Effector memory CD8-positive, alpha-beta T cell (primary cell): Measurements from ENCODE around the gene PI4K2A.
"Not testable (repeated sequence)": the region's sequence is repeated elsewhere in the genome, so short reads cannot be mapped to it uniquely, and the experiment has no call there.

Source experiments
- ATAC-seq: fragments of 150-1000 bp; cut with Tn5 transposase; replicated peaks from 2 replicates; pipeline ENCODE4 v1.10.0; 2021; ENCODE audit warnings: mild to moderate bottlenecking, moderate library complexity
- DNase-seq, 3 experiments: peaks; one replicate each; pipeline ENCODE4 v3.0.0; 2021
- H3K27ac Mint-ChIP-seq, 2 donors: one replicate each; pipeline ENCODE4 v1.8.0; 2022; ENCODE audit warnings: mild to moderate bottlenecking in 2 of 2, mixed read lengths in 2 of 2, moderate library complexity in 2 of 2
- H3K27me3 Mint-ChIP-seq, 2 donors: one replicate each; pipeline ENCODE4 v1.8.0; 2022; ENCODE audit warnings: mixed read lengths in 2 of 2
- H3K36me3 Mint-ChIP-seq: one replicate; pipeline ENCODE4 v1.8.0; 2022; ENCODE audit warnings: mild to moderate bottlenecking, moderate library complexity, mixed read lengths; ENCODE audit not compliant: insufficient read depth
- H3K4me1 Mint-ChIP-seq, 2 donors: one replicate each; pipeline ENCODE4 v1.8.0; 2022; ENCODE audit warnings: low read depth in 2 of 2, mixed read lengths in 2 of 2
- H3K4me3 Mint-ChIP-seq, 2 donors: one replicate each; pipeline ENCODE4 v1.8.0; 2022; ENCODE audit warnings: mild to moderate bottlenecking in 2 of 2, mixed read lengths in 2 of 2, moderate library complexity in 2 of 2
- H3K9me3 Mint-ChIP-seq, 2 donors: one replicate each; pipeline ENCODE4 v1.8.0; 2022; ENCODE audit warnings: mixed read lengths in 2 of 2

PI4K2A gene

DNA sequence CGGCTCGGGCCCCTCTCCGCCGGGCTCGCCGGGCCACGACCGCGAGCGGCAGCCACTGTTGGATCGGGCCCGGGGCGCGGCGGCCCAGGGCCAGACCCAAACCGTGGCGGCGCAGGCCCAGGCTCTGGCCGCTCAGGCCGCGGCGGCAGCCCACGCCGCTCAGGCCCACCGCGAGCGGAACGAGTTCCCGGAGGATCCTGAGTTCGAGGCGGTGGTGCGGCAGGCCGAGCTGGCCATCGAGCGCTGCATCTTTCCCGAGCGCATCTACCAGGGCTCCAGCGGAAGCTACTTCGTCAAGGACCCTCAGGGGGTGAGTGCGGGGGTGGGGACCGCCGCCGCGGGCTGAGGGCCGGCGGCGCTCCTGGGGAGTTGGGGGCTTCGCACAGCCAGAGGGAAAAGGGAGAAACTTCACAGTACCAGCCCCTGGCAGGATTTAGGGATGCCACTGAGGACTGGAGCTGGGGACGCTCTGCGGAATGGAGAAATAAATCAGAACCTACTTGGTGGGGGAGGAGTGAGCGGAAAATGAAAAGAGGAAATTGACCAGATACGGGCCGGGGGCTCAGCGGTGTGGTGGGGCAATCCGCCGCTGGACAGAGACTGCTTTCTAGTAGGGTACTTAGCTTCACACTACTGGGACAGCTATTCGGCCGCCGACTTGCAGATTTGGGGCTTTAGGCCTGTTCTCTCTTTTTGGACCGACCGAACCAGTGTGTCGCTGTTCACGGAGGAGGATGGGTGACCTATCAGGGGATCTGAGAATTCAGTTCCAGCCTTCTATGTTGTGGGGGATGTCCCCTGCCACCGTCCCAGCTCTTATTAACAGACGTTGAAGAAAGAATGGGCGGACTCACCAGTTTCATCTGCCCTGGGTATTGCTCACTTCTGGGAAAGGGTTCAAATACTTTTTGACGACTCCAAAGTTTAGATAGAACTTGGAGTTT is 669 bp downstream of the PI4K2A start:
- H3K27ac Mint-ChIP-seq, result peak overlapping the region; percentile 61 to 82
- peak; percentile 16 for ATAC-seq
- H3K4me3 Mint-ChIP-seq, result peak overlapping the region; percentile 90 to 97
- H3K27me3 Mint-ChIP-seq, result no peaks in the 10 kb centered on the region
- peaks cover 16 to 29% of the 10 kb centered on the region in 2 donors for H3K4me1 Mint-ChIP-seq
- no peaks in the 10 kb centered on the region for H3K9me3 Mint-ChIP-seq
- peaks cover 14% of the 10 kb centered on the region for H3K36me3 Mint-ChIP-seq
- peak in 2 of 3 experiments; percentile 9 to 10 for DNase-seq

DNA sequence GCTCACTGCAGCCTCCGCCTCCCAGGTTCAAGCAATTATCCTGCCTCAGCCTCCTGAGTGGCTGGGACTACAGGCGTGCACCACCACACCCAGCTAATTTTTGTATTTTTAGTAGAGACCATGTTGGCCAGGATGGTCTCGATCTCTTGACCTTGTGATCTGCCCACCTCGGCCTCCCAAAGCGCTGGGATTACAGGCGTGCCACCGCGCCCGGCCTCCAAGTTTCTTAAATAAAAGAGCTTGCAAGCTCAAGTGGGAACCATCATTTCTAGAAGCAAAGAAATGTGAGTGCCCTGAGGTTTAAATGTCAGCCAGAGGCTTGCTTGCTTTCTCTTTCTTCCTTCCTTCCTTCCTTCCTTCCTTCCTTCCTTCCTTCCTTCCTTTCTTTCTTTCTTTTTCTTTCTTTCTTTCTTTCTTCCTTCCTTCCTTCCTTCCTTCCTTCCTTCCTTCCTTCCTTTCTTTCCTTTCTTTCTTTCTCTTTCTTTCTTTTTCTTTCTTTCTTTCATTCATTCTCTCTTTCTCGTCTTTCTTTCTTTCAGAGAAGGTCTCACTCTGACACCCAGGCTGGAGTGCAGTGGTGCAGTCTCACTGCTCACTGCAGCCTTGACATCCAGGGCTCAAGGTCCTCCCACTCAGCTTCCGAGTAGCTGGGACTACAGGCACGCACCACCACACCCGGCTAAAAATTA is 2.1 kb downstream of the PI4K2A start:
- not testable (repeated sequence) for H3K9me3 Mint-ChIP-seq, DNase-seq, ATAC-seq, H3K27me3 Mint-ChIP-seq
- Mint-ChIP-seq H3K4me3 (peak overlapping the region; percentile 90 to 97), H3K36me3 (peaks cover 19% of the 10 kb centered on the region), H3K4me1 (peaks cover 18 to 36% of the 10 kb centered on the region in 2 donors), H3K27ac (peak overlapping the region in 1 of 2 donors; percentile 91)

DNA sequence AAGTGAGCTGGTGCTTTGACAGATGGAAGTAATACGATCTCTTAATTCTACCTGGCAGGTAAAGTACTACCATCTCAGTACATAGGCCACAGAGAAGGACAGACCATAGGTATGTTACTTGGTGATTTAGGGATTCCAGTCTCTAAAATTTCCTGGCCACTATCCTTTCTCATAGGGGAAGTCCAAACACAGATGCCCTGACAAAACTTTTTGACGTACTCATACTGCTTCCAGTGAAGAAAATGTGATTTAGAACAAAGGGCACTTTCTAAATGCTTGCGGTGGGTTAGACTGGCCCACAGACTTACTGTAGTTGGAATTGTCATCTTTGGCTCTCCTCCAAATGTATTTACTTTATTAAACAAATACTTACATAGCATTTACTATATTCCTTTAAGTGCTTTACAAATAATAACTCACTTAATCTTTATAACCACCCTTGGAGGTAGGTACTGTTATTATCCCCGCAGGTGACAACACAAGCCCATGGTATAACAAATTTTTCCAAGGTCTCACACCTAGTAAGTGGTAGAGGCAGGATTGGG is 3.0 kb downstream of the PI4K2A start:
- DNase-seq (no peak), ATAC-seq (no peak)
- H3K36me3 Mint-ChIP-seq, result peaks cover 19% of the 10 kb centered on the region
- no peaks in the 10 kb centered on the region for H3K27me3 Mint-ChIP-seq
- peak overlapping the region; percentile 90 to 97 for H3K4me3 Mint-ChIP-seq
- H3K4me1 Mint-ChIP-seq, result peaks cover 23 to 40% of the 10 kb centered on the region in 2 donors
- H3K9me3 Mint-ChIP-seq, result no peaks in the 10 kb centered on the region
- peak overlapping the region in 1 of 2 donors; percentile 91 for H3K27ac Mint-ChIP-seq

DNA sequence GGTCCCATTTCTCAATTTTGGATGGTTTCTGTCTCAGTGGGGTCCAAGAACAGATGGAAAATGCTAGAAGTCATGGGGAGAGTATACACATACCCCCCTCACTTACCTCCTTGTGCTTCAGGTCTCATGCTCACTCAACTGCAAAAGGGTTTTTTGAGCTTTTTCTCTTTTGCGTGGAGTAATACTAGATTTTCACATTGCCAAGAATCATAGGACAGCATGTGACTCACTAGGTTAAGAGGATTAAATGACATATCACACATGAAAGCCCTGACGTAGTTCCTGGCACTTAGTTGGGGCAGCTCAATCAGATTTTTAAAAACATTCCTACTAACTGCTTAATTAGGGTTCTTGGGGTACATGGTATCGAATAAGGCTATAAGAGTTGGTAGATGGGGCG is 4.5 kb downstream of the PI4K2A start:
- ATAC-seq (no peak), DNase-seq (no peak)
- H3K36me3 Mint-ChIP-seq, result peaks cover 22% of the 10 kb centered on the region
- H3K4me1 Mint-ChIP-seq, result peaks cover 33 to 49% of the 10 kb centered on the region in 2 donors
- no peaks in the 10 kb centered on the region for H3K9me3 Mint-ChIP-seq
- H3K27ac Mint-ChIP-seq, result no peak overlapping the region
- H3K27me3 Mint-ChIP-seq, result no peaks in the 10 kb centered on the region
- no peak overlapping the region for H3K4me3 Mint-ChIP-seq

DNA sequence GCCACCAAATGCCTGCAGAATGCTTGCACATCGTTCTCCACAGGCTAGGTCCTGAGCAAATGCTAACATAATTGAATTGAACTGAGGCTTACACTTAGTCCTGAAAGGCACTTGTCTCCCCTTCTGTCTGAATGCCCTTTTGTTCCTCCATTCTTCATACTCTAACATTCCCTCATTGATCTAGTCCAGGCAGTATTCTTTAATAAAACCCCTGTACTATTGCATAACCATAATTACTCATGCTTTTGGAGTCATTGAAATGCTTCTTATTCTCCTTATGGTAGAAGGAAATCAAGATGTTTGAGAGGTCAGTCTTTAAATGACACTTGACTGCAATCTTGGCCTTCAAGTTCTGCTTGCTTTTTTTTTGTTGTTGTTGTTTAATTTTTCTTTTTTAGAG is 7.1 kb downstream of the PI4K2A start:
- no peak for DNase-seq
- H3K36me3 Mint-ChIP-seq, result peaks cover 21% of the 10 kb centered on the region
- ATAC-seq, result no peak
- H3K9me3 Mint-ChIP-seq, result no peaks in the 10 kb centered on the region
- no peaks in the 10 kb centered on the region for H3K27me3 Mint-ChIP-seq
- H3K4me3 Mint-ChIP-seq, result no peak overlapping the region
- H3K4me1 Mint-ChIP-seq, result peaks cover 21 to 34% of the 10 kb centered on the region in 2 donors
- peak overlapping the region; percentile 95 for H3K27ac Mint-ChIP-seq

DNA sequence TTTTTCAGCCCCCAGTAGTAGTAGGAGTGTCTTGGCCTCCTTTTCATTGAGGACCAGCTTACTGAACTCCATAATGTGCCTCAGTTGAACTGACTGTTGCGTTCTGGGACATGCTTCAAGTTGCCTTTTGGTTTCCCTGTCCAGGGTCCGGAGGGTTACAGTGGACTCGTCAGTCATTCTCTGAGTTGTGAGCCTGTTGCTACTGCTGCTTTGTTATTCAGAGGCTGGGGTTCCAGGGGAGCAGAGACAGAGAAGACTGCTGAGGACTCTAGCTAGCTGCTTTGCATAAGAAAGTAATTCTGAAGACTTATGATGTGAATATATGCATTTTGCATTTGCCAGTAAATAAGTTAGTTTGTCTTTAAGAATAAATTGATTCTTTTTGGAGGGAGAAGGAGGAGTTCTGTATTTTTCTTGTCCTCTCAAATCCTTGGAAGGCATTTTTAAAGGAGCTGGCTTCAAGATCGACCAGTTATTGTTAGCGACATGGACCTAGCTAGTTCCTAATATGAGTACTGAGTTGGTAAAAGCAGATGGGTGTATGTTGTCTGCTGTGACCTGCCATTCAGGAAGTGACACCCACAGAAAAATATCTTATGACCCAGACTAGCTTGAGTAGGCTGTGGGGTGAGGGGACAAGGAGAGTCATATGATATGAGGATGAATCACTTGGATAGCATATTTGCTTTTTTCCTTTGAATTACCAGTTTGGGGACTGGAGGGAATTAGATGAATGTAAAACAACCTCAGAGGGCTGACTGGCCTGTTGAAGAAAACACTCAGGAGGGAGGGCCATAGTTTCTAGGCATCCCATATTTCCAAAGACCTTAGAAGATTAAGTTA is 8.3 kb downstream of the PI4K2A start:
- Mint-ChIP-seq H3K4me1 (peaks cover 18 to 29% of the 10 kb centered on the region in 2 donors), H3K27ac (peak overlapping the region; percentile 95), H3K9me3 (no peaks in the 10 kb centered on the region), H3K4me3 (peak overlapping the region; percentile 50 to 75), H3K36me3 (peaks cover 33% of the 10 kb centered on the region), H3K27me3 (no peaks in the 10 kb centered on the region)
- DNase-seq (peak; percentile 29 to 41 (median 37)), ATAC-seq (peak; percentile 100)

DNA sequence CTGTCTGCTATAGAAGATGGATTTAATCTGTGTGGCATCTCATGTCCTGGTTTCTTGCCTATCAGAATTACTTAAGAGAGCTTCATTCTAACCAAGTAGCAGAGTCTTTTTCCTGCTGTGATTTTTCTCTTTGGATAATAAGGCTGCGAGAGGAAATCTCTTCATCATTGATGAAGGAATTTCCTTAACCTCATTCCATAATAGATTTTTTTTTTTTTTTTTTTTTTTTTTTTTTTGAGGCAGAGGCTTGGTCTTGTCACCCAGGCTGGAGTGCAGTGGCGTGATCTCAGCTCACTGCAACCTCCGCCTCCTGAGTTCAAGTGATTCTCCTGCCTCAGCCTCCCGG is 8.9 kb downstream of the PI4K2A start:
- peak overlapping the region; percentile 50 to 75 for H3K4me3 Mint-ChIP-seq
- peaks cover 39% of the 10 kb centered on the region for H3K36me3 Mint-ChIP-seq
- DNase-seq, H3K9me3 Mint-ChIP-seq, H3K27me3 Mint-ChIP-seq: not testable (repeated sequence)
- ATAC-seq, result peak; percentile 28
- H3K4me1 Mint-ChIP-seq, result peaks cover 18 to 29% of the 10 kb centered on the region in 2 donors
- H3K27ac Mint-ChIP-seq, result peak overlapping the region; percentile 95

DNA sequence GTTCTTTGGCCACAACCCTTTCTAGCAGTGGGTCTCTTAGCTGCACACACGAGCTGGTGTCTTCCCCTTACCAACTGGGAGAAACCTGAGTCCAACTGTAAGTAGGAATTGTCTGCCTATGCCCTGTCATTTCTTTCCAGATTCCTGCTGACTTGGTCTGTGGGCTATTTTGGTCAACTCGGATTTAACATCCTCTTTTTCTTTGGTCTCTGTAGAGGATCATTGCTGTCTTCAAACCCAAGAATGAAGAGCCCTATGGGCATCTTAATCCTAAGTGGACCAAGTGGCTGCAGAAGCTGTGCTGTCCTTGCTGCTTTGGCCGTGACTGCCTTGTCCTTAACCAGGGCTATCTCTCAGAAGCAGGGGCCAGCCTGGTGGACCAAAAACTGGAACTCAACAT is 10.3 kb downstream of the PI4K2A start:
- no peak for DNase-seq
- Mint-ChIP-seq H3K9me3 (no peaks in the 10 kb centered on the region), H3K4me3 (no peak overlapping the region), H3K4me1 (peaks cover 18 to 27% of the 10 kb centered on the region in 2 donors), H3K36me3 (peaks cover 46% of the 10 kb centered on the region), H3K27ac (no peak overlapping the region), H3K27me3 (no peaks in the 10 kb centered on the region)
- no peak for ATAC-seq

DNA sequence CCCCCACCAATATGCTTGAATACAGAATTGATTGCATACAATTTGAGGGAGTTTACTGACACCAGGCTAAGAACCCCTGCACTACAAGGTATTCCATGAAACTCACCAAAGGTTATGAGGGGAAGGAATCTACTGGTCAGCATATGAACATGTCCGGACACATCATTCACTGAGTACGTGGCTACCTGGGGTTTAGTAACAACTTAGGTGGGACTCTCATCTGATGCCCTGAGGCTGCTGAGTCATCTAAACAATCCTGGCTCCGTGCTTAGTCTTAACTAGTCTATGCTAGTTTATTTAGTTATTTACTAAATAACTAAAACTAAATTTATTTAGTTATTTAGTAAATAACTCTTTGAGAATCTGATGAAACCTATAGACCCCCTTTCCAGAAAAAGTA is 11.3 kb downstream of the PI4K2A start:
- H3K4me1 Mint-ChIP-seq, result peaks cover 18 to 25% of the 10 kb centered on the region in 2 donors
- no peaks in the 10 kb centered on the region for H3K9me3 Mint-ChIP-seq
- no peak overlapping the region for H3K27ac Mint-ChIP-seq
- no peak overlapping the region for H3K4me3 Mint-ChIP-seq
- ATAC-seq (no peak), DNase-seq (no peak)
- H3K36me3 Mint-ChIP-seq, result peaks cover 50% of the 10 kb centered on the region
- H3K27me3 Mint-ChIP-seq, result no peaks in the 10 kb centered on the region

DNA sequence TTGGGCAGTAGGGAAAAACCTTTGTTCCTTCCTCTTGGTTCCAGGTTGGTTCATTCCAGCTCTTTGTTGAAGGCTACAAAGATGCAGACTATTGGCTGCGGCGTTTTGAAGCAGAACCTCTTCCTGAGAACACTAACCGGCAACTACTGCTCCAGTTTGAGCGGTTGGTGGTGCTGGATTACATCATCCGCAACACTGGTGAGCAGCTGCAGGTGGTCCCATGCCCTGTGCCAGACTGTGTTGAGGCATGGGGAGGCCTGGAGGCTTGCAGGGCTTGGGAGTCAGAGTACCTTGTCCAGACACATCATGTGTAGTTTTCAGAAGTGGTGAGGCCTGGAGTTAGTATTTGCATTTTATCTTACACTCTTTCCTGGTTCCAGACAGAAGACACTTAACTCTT is 16.3 kb downstream of the PI4K2A start:
- DNase-seq, result no peak
- Mint-ChIP-seq H3K4me1 (peaks cover 1 to 10% of the 10 kb centered on the region in 2 donors), H3K36me3 (peaks cover 82% of the 10 kb centered on the region), H3K4me3 (no peak overlapping the region), H3K27ac (peak overlapping the region in 1 of 2 donors; percentile 54), H3K9me3 (no peaks in the 10 kb centered on the region), H3K27me3 (no peaks in the 10 kb centered on the region)
- ATAC-seq, result no peak

DNA sequence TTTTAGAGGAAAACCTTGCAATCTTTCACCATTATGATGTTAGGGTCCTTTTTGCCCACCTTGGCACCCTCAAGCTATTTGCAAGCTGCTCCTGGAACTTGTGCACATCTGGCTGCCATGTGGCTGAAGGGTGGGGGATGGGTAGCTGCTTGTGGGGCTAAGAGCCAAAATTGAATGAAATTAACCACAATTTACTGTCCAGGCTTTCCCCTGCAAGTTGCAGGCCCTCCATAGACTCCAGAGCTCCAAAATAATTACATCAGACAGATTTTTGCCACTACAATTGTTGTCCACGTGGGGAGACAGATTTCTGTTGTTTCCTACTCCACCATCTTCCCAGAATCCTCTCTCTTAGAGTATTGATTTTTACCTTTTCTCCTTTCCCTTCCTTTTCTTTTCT is 19.1 kb downstream of the PI4K2A start:
- Mint-ChIP-seq H3K4me1 (peaks cover 0 to 5% of the 10 kb centered on the region in 2 donors), H3K36me3 (peaks cover 73% of the 10 kb centered on the region), H3K4me3 (no peak overlapping the region), H3K27me3 (no peaks in the 10 kb centered on the region), H3K27ac (no peak overlapping the region), H3K9me3 (no peaks in the 10 kb centered on the region)
- ATAC-seq (no peak), DNase-seq (no peak)

DNA sequence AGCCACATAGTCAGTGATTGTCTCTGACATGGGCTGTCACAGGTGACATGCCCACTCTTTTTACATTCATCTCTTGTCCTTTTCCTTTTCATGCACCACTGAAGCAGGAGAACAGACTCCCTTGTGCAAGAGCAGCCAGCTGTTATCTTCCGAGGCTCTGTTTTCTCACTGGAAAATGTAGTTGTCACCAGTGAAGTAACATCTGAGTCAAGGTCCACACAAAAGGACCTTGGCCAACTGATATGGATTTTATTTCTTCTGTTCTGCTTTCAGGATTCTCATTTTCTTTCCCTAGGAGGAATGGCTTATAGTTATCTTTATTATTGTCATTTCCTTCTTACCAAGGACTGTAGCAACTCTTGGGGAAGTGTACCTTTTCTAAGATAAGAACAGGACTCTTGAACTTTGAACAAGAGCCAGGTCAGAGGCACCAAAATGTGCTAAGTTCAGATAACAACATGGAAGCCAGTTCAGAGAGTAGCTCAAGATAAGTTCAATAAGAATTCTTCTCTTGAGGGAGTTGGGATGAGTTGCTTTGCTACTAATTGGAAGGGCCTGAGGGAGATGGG is 23.9 kb downstream of the PI4K2A start:
- ATAC-seq, result no peak
- peaks cover 64% of the 10 kb centered on the region for H3K36me3 Mint-ChIP-seq
- H3K9me3 Mint-ChIP-seq, result no peaks in the 10 kb centered on the region
- H3K27me3 Mint-ChIP-seq, result no peaks in the 10 kb centered on the region
- DNase-seq, result no peak
- H3K4me3 Mint-ChIP-seq, result no peak overlapping the region
- H3K4me1 Mint-ChIP-seq, result peaks cover 4 to 8% of the 10 kb centered on the region in 2 donors
- no peak overlapping the region for H3K27ac Mint-ChIP-seq
